Muscle of back (tissue), 13 donors: ENCODE data around the gene SAPCD1. TPM values are rescaled to one million over a fixed set of nuclear protein-coding genes. Genes with fewer than 3 reads are reported as not detected.

Experiments
- DNase-seq, 3 donors: peaks; one replicate each; pipeline versions ENCODE4 v3.0.0 to v3.0.0-alpha.2; 2013
- long read RNA-seq, 9 donors: transcript quantifications; one replicate each; lab custom pipeline, GENCODE V29; 2026
- polyA plus RNA-seq, 10 donors: library from polyadenylated mRNA; unstranded; fragments of 120-200 nt; gene quantifications; one replicate each; pipeline ENCODE4 v1.2.1, GENCODE V29; 2013; ENCODE audit not compliant: insufficient read length in 10 of 10

Gene SAPCD1
- 10 to 100 TPM in 1 of 10 donors, 1 to 10 TPM in 9; 2.1 to 10.9 (median 3.0) TPM for polyA plus RNA-seq
- long read RNA-seq, donor 1, result 0 reads
- long read RNA-seq, donor 2, result 0 reads
- long read RNA-seq, donor 3, result 0 reads
- long read RNA-seq, donor 4, result 0 reads
- long read RNA-seq, donor 5, result 0 reads
- long read RNA-seq, donor 6, result 0 reads
- long read RNA-seq, donor 7, partial matches to known transcripts, result 22 of 22 reads
- long read RNA-seq, donor 7, other reads (novel, unspliced or antisense), result 0 of 22 reads
- long read RNA-seq, donor 8, partial matches to known transcripts, result 0 of 1 reads
- long read RNA-seq, donor 8, other reads (novel, unspliced or antisense), result 0 of 1 reads
- long read RNA-seq, donor 9, result 0 reads

DNA sequence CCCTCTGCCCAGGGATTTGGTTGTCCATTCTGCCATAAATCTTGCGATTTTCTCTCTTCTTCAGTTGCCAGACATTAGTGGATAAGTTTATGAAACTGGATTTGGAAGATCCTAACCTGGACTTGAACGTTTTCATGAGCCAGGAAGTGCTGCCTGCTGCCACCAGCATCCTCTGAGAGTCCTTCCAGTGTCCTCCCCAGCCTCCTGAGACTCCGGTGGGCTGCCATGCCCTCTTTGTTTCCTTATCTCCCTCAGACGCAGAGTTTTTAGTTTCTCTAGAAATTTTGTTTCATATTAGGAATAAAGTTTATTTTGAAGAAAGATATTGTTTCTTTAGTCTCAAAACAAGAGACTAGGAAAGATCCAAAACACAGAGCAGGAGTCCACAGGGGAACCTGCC is at the start of gene SAPCD1:
TSS of gene SAPCD1 (plus strand) at position 301 of the 400 bp plus-strand sequence. CDS start 399 bp downstream, outside the sequence.
- DNase-seq, result no peak

DNA sequence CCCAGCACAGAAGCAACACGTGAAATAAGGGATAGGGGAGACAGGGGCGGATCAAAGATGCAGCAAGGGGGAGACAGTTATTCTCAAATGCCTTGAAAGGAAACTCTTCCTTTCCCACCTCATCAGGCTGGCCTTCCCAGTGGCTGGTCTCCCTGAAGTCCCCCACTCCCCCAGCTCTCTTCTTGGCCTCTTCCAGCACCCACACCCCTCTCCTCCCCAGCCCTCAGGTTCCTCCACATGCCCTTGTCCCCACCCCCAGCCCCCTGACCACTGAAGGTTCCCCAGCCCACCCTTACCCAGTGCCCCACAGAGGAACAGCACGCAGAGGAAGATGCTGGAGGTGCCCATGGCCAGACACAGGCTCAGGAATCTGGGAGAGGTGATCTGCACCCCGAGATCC is 49.0 kb upstream of the SAPCD1 start:
- DNase-seq, result no peak

DNA sequence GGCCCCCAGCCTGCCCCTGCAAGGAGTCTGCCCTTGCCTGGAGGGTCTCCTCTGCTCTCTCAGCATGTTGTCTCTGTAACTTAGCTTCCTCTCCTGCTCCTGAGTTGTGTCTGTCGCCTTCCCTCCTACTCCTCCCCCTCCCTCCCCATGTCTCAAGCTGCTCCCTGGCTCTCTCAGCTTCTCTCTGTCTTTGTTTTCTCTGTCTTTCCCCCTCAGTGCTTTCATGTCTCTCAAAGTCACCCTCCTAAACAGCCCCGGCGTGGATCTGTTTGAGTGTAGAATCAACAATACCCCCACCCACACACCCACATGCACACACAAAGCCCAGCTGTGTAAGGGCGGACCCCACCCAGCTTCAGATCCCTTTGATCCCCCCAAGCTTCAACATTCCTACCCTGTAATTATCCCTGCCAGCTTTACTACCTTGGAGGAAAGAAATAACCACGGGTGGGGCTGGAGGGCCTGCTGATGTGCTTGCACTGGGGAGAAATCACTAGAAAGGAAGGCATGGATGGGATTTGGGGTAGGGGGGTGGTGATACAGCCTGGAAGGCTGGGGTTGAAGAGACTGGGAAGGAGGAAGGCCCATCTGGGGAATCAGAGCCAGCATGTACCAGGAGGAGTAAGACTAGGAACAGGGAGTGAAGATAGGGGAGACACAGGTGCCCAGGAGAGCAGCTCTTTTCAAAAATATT is 48.3 kb upstream of the SAPCD1 start:
- no peak for DNase-seq

DNA sequence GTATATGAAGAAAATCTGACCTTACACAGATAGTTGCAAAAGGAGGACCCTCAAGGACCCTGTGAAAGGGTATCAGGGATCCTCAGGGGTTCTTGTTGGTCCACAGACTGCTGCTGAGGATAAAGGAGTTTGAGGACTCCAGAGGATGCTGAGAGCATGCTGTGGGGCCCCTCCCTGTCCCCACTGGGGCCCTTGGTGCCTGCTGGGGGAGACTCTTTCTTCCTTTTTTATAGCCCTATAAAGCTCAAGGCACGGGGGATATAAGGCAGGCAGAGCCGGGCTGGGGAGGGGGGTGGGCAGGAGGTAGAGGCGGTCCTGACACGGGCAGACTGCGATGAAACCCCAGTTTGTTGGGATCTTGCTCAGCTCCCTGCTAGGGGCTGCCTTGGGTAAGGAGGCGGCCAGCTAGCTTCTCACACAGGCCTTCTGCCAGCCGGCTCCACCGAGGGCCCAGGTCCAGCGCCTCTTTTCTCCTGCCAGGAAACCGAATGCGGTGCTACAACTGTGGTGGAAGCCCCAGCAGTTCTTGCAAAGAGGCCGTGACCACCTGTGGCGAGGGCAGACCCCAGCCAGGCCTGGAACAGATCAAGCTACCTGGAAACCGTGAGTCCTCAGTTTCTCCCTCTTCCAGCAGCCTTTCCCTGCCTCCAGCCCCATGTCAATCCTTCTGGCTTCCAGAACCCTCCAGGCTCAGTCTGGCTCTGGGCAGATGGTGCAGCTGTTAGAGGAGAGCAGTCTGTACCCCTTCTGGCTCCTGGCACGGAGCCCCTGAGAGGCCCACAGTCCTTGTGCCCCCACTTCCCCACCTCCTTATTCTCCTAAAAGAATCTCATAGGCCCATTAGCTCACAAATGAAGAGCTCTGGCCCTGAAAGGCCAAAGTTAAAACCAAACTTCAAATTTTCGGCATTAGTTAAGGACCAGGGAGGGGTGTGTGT is 47.2 kb upstream of the SAPCD1 start, which contains the start of gene LY6G6D:
TSS of gene LY6G6D (plus strand) at position 327 of the 937 bp plus-strand sequence. CDS start at position 335, 8 bp downstream.
- DNase-seq, result peak in 1 of 3 donors; percentile 40

DNA sequence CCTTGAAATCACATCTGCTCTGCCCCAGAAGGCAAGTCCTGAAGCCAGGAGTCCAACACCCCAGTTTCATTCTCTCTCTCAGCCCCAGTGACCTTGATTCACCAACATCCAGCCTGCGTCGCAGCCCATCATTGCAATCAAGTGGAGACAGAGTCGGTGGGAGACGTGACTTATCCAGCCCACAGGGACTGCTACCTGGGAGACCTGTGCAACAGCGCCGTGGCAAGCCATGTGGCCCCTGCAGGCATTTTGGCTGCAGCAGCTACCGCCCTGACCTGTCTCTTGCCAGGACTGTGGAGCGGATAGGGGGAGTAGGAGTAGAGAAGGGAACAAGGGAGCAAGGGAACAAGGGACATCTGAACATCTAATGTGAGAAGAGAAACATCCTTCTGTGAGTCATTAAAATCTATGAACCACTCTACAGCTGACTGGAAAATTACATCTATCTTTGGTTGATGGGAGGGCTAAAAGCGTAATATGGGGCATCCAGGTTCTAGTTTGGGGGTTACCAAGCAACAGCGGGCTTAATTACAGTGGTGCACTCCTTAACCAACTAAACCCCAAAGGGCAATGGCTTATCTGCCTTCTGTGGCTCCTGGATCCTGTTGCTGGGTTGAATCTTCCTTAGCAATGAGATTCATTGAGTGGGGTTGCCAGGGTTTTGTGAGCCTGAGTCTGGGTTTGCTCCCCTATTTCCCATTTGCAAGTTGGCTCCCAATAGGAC is 44.8 kb upstream of the SAPCD1 start:
- DNase-seq, result no peak

DNA sequence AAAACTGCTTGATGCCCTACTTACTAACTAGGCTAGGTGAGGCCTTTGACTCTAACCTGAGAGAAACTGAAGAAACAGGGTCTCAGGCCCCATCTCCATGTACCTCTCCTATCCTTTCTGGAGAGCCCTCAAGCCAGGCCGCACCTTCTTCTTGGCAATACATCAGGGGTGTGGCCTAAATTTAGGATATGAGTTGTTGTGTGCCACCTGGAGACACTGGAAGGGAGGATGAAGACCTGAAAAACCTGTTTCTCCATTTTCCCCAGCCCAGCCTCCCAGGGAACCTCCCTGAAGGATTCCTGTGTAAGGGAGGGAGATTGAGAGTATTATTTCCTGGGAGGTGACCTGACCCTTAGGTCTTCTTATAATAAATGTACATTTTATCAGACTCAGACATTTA is 44.2 kb upstream of the SAPCD1 start:
- DNase-seq, result no peak

DNA sequence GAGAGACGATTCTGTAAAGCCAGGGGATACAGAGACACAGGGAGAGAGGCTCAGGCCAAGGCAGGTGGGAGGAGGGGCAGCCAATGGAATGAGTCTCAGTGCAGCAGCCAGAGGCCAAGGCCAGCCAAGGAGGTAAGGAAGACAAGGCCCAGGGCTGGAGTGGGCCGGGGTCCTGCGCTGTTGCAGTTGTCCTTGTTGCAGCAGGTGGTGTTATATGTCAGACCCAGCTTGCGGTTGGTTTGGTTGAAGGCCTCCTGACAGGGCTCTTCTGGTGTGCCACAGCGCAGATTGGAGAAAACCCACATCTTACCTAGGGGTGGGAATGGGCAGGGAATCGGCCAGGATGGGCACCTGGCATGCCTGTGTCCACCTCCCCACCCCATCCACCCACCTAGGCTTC is 43.5 kb upstream of the SAPCD1 start:
- DNase-seq, result no peak

DNA sequence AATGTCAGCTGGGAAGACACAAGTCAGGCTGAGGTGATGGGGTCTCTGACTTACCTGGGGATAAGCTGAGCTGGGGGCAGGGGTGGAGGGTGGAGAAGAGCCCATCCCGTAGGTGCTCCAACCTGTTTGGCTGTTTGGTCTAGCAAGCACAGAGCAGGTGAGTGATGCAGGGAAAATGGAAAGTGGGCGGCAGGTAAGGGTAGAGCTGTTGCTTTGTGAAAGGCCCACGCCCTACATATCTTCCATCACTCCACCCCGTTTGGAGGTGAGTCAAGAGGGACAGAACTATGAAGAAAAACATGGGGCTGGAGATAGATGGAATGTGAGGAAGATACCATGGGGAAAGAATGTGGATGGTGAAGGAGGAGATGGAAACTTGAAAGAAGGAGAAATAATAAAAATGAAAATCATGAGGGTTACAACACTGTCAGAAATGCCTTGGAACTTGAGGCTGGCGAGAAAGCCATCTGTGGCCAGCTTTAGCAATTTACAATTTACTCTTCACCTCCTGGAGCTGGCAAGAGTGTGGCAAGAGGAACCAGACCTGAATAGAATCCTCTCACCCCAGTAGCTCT is 42.2 kb upstream of the SAPCD1 start:
- no peak for DNase-seq

DNA sequence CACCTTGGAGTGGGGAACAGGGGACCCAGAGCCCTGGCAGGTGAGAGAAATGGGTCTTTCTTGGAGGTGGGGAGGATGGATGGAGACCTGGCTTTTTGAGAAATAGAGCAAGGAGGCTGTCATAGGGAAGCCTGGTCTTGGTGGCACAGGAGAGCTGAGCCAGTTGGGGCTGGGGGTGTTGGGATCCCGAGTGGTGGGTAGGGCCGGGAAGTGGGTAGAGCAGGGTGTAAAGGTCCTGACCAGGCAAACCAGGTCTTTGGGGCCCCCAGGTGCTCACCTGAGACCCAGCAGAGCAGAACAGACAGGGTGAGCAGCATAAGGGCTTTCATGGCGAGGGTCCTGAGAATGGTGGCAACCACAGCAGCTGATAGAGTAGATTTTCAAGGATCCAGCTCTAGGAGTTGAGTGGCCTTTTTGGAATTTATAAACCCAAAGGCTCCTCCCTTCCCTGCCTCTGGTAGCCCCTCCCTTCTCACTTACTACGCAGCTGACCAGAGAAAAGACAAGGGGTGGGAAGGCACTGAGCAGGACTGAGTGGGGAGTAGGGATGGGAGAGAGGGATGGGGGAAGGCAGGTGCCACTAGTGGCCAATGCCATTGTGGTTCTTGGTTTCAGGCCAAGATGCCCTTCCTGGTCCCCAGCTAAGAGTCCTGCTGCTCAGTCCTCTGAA is 41.0 kb upstream of the SAPCD1 start, which contains the start of gene LY6G6C:
TSS of gene LY6G6C (minus strand) at position 396 of the 670 bp plus-strand sequence. CDS start at position 329, 67 bp downstream.
- no peak for DNase-seq

DNA sequence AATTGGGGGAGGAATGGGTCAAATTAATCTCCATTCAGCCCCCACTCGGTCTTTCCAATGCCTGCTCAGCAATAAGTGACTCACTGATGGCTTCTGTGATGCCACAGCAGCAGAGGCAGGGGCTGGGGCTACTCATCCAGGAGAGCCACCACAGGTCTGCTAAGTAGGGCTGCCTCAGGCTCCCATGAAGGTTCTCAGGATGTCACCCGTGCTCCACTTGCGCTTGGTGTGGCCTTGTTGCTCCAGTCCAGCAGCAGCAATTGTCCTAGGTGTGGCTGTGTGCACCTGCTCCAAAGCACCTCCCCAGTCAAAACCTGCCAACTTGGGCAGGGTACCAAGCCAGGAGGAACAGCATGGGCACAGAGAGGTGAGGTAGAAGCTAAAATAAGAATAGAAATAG is 40.3 kb upstream of the SAPCD1 start:
- DNase-seq, result no peak

DNA sequence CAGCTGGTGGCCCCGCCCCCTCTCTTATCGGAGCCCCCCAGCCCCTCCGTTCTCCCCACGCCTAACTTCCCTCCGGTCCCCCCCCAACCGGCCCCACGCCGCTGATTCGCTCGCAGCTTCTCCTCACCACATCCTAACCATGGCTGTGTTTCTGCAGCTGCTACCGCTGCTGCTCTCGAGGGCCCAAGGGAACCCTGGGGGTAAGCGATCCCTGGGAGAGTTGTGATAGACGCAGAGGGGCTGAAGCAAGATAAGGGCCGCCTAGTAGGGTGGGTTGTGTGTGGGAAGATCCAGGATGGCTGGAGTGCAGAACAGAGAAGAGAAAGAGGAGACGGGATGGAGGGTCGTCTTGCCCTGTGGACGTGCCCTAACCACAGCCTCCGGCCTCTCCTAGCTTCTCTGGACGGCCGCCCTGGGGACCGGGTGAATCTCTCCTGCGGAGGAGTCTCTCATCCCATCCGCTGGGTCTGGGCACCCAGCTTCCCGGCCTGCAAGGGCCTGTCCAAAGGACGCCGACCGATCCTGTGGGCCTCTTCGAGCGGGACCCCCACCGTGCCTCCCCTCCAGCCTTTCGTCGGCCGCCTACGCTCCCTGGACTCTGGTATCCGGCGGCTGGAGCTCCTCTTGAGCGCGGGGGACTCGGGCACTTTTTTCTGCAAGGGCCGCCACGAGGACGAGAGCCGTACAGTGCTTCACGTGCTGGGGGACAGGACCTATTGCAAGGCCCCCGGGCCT is 39.0 kb upstream of the SAPCD1 start, which contains the start of gene MPIG6B:
TSS of gene MPIG6B (plus strand) at position 129 of the 735 bp plus-strand sequence. CDS start at position 140, 11 bp downstream.
- no peak for DNase-seq

DNA sequence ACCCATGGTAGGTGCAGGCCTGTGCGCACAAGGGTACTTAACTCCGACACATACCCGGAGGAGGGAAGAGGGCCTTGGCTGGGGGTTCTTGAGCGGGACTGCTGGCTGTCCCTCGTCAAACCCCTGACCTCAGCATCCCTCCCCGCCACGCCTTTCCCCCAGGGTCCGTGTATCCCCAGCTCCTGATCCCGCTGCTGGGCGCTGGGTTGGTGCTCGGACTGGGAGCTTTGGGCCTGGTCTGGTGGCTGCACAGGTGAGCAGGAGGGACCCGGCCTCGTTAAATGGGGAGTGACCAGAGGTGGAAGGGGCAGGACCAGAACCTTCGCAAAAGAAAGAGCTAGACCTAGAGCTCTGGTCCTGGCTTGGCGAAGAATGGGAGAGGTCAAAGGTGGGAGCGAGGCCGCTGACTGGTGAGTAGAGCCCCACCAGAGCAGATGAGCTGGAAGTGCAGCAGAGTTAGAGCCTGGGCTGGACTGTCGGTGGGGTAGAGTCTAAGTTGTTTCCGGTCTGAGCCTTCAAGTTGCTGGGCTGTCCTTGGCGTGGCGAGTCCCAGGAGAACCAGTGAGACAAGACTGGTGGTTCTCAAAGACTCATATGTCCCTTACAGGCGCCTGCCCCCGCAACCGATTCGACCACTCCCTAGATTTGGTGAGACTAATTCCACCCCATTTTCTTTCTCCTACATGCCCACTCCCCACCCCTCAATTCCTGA is 38.3 kb upstream of the SAPCD1 start:
- DNase-seq, result peak in 1 of 3 donors; percentile 13

DNA sequence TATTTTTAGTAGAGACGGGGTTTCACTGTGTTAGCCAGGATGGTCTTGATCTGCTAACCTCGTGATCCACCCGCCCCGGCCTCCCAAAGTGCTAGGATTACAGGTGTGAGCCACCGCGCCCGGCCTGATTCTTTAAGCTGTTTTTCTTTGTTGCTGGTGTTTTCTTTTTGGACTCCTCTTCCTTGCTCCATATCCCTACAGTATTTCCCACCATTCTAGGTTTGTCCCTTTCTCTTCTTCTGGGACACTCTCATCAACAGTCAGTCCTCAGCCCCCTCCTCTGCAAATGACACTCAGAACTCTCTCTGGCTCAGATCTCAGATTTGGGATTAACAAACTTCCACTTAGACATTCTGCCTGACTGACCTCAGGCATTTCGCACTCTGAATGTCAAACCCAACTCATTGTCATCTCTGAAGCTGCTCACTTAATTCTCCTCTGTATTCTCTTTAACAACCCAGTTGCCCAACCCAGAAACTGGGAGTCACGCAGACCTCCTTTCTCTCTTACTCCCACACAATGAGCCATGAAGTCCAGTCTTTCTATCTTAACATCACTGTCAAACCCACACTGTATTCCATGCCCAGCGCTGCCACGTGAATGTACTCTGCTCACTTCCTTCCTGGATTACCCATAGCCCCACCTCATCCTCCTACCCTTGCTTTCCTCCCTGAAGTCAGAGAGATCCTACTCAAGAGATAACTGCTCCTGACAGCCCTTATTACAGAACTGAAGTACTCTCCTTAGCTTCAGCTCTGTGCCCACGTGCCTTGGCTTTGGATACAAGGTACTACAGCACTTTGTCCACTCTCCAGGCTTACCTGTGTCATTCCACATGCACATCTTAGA is 36.7 kb upstream of the SAPCD1 start:
- DNase-seq, result peak in 1 of 3 donors; percentile 14

DNA sequence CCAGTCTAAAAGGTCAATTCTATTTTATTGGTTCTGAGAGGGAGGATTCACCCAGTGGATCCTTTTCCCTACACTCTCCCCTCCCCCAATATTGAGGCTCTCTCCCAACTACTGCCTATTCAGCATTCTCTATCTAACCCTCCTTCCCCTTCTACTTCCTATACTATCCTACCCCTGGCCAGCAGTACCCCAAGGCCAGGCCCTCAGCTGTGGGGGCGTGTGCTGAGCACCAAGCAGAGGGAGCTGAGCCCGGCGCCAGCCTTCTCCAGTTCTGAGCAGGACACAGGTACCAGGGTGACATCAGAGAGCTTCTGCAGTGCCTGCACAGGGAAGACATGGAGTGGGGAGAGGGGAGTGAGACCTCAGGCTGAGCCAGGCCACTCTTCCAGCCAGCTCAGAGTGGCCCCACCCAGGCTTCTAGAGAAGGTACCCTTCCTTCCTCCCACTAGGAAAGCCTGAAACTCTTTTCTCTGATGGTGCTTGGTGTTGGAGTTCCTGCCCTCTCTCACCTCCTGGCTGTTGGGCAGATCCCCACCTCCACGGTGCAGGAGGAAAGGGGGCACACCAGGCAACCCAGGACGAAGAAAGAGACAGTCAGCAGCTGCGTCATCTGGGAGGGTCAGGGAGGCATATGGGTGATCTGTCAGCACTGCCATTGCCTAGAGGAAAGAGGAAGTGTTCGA is 35.3 kb upstream of the SAPCD1 start:
- DNase-seq, result peak in 1 of 3 donors; percentile 37

DNA sequence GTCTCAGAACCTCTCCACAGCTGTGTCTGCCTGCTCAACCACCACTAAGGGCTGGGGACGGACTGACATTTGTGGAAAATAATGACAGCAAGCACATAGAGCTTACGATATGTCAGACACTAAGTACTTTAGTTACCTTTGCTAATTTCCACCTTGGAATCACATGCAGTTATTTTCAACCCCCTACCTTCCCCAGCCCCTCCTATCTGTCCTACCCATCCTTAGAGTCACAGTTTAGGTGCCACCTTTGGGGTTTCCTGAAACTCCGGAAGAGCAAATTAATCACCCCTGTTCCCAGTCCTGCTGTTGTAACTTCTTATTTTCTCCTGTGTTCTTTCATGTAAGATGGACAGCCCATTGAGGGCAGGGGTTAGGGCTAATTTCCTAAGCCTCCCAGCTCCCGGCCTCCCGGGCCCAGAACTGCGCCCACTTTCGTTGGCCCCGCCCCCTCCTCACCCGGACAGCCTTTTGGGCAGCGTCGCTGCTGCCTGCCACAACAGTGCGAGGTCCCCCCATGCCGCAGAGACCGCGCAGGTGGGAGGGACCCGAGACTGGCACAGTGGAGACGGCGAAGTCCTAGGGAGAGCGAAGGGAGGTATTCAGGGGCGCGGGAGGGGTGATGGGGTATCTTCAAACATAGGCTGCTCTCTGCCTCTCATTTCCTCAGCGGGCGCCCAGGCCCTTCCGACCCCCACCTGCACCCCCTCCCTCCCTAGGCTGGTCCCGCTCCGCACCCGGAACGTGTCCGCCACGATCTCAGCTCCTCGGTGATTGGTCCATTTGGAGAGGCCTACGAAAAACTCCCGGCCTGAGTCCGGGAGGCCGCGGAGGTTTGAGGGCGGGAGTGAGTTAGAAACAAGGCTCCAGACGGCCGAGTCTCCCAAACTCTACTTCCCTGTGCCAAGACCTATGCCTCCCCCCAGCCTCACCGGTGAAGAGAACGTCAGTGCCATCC is 34.5 kb upstream of the SAPCD1 start:
- peak in 1 of 3 donors; percentile 11 for DNase-seq
